H9 (cell line): ENCODE results near the gene WLS. TPM values are rescaled to one million over a fixed set of nuclear protein-coding genes. Genes with fewer than 3 reads are reported as not detected.

Experiments
- DNase-seq: peaks from one replicate; pipeline ENCODE4 v3.0.0-alpha.2; 2017
- H2AFZ ChIP-seq: one replicate; pipeline ENCODE4 v1.6.1; 2013; ENCODE audit warnings: mild to moderate bottlenecking, low read length, control low read depth, moderate library complexity
- H2AK5ac ChIP-seq: 2 replicates; pipeline ENCODE4 v1.6.1; 2013; ENCODE audit warnings: low read length, control low read depth, mixed read lengths; ENCODE audit not compliant: insufficient read length
- H2BK120ac ChIP-seq: one replicate; pipeline ENCODE4 v1.6.1; 2013; ENCODE audit warnings: low read depth, mild to moderate bottlenecking, low read length, control low read depth, inconsistent platforms; ENCODE audit not compliant: poor library complexity, severe bottlenecking
- H2BK12ac ChIP-seq: 2 replicates; pipeline ENCODE4 v1.6.1; 2013; ENCODE audit warnings: low read length, control low read depth, mixed read lengths, low read depth; ENCODE audit not compliant: insufficient read length
- H2BK15ac ChIP-seq: 2 replicates; pipeline ENCODE4 v1.6.1; 2013; ENCODE audit warnings: low read depth, low read length, control low read depth
- H2BK20ac ChIP-seq: one replicate; pipeline ENCODE4 v1.6.1; 2013; ENCODE audit warnings: low read depth, mild to moderate bottlenecking, low read length, control low read depth, inconsistent platforms; ENCODE audit not compliant: poor library complexity, severe bottlenecking
- H2BK5ac ChIP-seq: 2 replicates; pipeline ENCODE4 v1.6.1; 2013; ENCODE audit warnings: low read length, control low read depth, mixed read lengths; ENCODE audit not compliant: insufficient read length
- H3K14ac ChIP-seq: 2 replicates; pipeline ENCODE4 v1.6.1; 2013; ENCODE audit warnings: low read length, control low read depth; ENCODE audit not compliant: insufficient read depth
- H3K18ac ChIP-seq: 2 replicates; pipeline ENCODE4 v1.6.1; 2013; ENCODE audit warnings: low read depth, mild to moderate bottlenecking, mixed read lengths, low read length, control low read depth; ENCODE audit not compliant: insufficient read length
- H3K23ac ChIP-seq: 2 replicates; pipeline ENCODE4 v1.6.1; 2013; ENCODE audit warnings: low read length, control low read depth, mixed read lengths, low read depth; ENCODE audit not compliant: insufficient read length
- H3K23me2 ChIP-seq: 2 replicates; pipeline ENCODE4 v1.6.1; 2013; ENCODE audit warnings: low read depth, mild to moderate bottlenecking, mixed read lengths, low read length, control low read depth; ENCODE audit not compliant: insufficient read length, poor library complexity, severe bottlenecking
- H3K27ac ChIP-seq: 2 replicates; pipeline ENCODE4 v1.5.1; 2013; ENCODE audit warnings: low read length, control low read depth, mixed read lengths, low read depth; ENCODE audit not compliant: insufficient read length
- H3K27me3 ChIP-seq: 2 replicates; pipeline ENCODE4 v1.6.1; 2013; ENCODE audit warnings: low read length, control low read depth, inconsistent platforms; ENCODE audit not compliant: insufficient read depth
- H3K4ac ChIP-seq: 2 replicates; pipeline ENCODE4 v1.6.1; 2013; ENCODE audit warnings: low read depth, mild to moderate bottlenecking, control low read depth, inconsistent platforms, low read length, moderate library complexity
- H3K4me1 ChIP-seq: 2 replicates; pipeline ENCODE4 v1.6.1; 2013; ENCODE audit warnings: low read length, control low read depth, inconsistent platforms; ENCODE audit not compliant: insufficient read depth
- H3K4me2 ChIP-seq: 2 replicates; pipeline ENCODE4 v1.6.1; 2013; ENCODE audit warnings: low read length, control low read depth, mixed read lengths; ENCODE audit not compliant: insufficient read length, insufficient read depth
- H3K56ac ChIP-seq: 2 replicates; pipeline ENCODE4 v1.6.1; 2013; ENCODE audit warnings: low read depth, mild to moderate bottlenecking, mixed read lengths, low read length, control low read depth; ENCODE audit not compliant: insufficient read length
- H3K79me1 ChIP-seq: 2 replicates; pipeline ENCODE4 v1.6.1; 2013; ENCODE audit warnings: low read depth, mild to moderate bottlenecking, moderate library complexity, low read length, control low read depth, inconsistent platforms; ENCODE audit not compliant: insufficient read depth, poor library complexity, severe bottlenecking
- H3K79me2 ChIP-seq: 2 replicates; pipeline ENCODE4 v1.6.1; 2013; ENCODE audit warnings: low read length, control low read depth, inconsistent platforms; ENCODE audit not compliant: insufficient read depth
- H3K9ac ChIP-seq: 2 replicates; pipeline ENCODE4 v1.6.1; 2013; ENCODE audit warnings: low read length, control low read depth, mixed read lengths; ENCODE audit not compliant: insufficient read length; ENCODE audit errors: extremely low read depth
- H3K9me3 ChIP-seq: one replicate; pipeline ENCODE4 v1.6.1; 2013; ENCODE audit warnings: low read depth, low read length, inconsistent platforms; ENCODE audit not compliant: control insufficient read depth
- H3T11ph ChIP-seq: one replicate; pipeline ENCODE4 v1.6.1; 2013; ENCODE audit warnings: mild to moderate bottlenecking, low read length, control low read depth, inconsistent platforms
- H4K20me1 ChIP-seq: one replicate; pipeline ENCODE4 v1.6.1; 2013; ENCODE audit not compliant: control insufficient read depth, insufficient read length, insufficient read depth
- H4K5ac ChIP-seq: 2 replicates; pipeline ENCODE4 v1.6.1; 2013; ENCODE audit warnings: low read depth, mild to moderate bottlenecking, mixed read lengths, low read length, control low read depth; ENCODE audit not compliant: insufficient read length
- H4K8ac ChIP-seq: replicated peaks from 2 replicates; pipeline ENCODE4 v1.6.1; 2013; ENCODE audit warnings: low read length, control low read depth, mixed read lengths, low read depth; ENCODE audit not compliant: insufficient read length
- H4K91ac ChIP-seq: 2 replicates; pipeline ENCODE4 v1.6.1; 2013; ENCODE audit warnings: low read depth, mild to moderate bottlenecking, moderate library complexity, mixed read lengths, low read length, control low read depth; ENCODE audit not compliant: insufficient read length
- H3K27ac Mint-ChIP-seq, 3 experiments: 2 replicates in 2 of 3; 3 replicates in 1 of 3; pipeline ENCODE4 v1.8.0; 2020 to 2021; ENCODE audit warnings: mixed read lengths in 3 of 3, mild to moderate bottlenecking in 1 of 3, moderate library complexity in 1 of 3
- H3K27me3 Mint-ChIP-seq: 2 replicates; pipeline ENCODE4 v1.8.0; 2021; ENCODE audit warnings: low read depth, mild to moderate bottlenecking, moderate library complexity, mixed read lengths
- H3K36me3 Mint-ChIP-seq, 3 experiments: 2 replicates in 2 of 3; 3 replicates in 1 of 3; pipeline ENCODE4 v1.8.0; 2020 to 2021; ENCODE audit warnings: low read depth in 3 of 3, mixed read lengths in 3 of 3; ENCODE audit not compliant: insufficient read depth in 1 of 3
- H3K4me1 Mint-ChIP-seq, 2 experiments: 2 replicates each; pipeline ENCODE4 v1.8.0; 2020; ENCODE audit warnings: mixed read lengths in 2 of 2
- H3K4me3 Mint-ChIP-seq, 2 experiments: 2 replicates in 1 of 2; 3 replicates in 1 of 2; pipeline ENCODE4 v1.8.0; 2020 to 2021; ENCODE audit warnings: mild to moderate bottlenecking in 2 of 2, mixed read lengths in 2 of 2, moderate library complexity in 1 of 2
- H3K9me3 Mint-ChIP-seq, 2 experiments: 2 replicates in 1 of 2; 3 replicates in 1 of 2; pipeline ENCODE4 v1.8.0; 2020; ENCODE audit warnings: mild to moderate bottlenecking in 2 of 2, mixed read lengths in 2 of 2, moderate library complexity in 1 of 2
- CTCF ChIP-seq: fragments of 200-600 bp; sonication (generic); conservative IDR thresholded peaks from 3 replicates; pipeline ENCODE4 v1.8.0; 2021; ENCODE audit warnings: antibody characterized with exemption, mild to moderate bottlenecking
- WGBS: extraction: QIAGEN DNeasy Blood & Tissue Kit; methylation state at CpG from one replicate; pipeline ENCODE4 v1.1.7; 2013; ENCODE audit warnings: missing lambda C conversion rate, low lambda C conversion rate, mixed read lengths; ENCODE audit not compliant: insufficient read length; ENCODE audit errors: extremely low coverage; 5-methylcytosine and 5-hydroxymethylcytosine counted together
- total RNA-seq: library from RNA; stranded (reverse); gene quantifications from 2 replicates; pipeline ENCODE4 v1.2.1, GENCODE V29; 2021

Gene WLS
- total RNA-seq, 1 experiment from 2014 or later = 0.94 TPM

GRCh38 chr1:68132426-68133130, 99.7 kb downstream of the WLS start:
- Mint-ChIP-seq H3K4me3 (no peak overlapping the region), H3K27me3 (peaks cover 2% of the 10 kb centered on the region), H3K27ac (no peak overlapping the region), H3K36me3 (no peaks in the 10 kb centered on the region; a peak in 1 of 7 replicates), H3K9me3 (no peaks in the 10 kb centered on the region), H3K4me1 (peaks cover 5 to 8% of the 10 kb centered on the region in 2 experiments)
- H2BK15ac ChIP-seq = no peak overlapping the region
- H3K79me2 ChIP-seq = no peaks in the 10 kb centered on the region
- no peak overlapping the region for H3K23ac ChIP-seq
- H4K20me1 ChIP-seq = no peaks in the 10 kb centered on the region
- no peak overlapping the region for H4K91ac ChIP-seq
- H3K4ac ChIP-seq = no peak overlapping the region
- no peak overlapping the region for H2AK5ac ChIP-seq
- no peak overlapping the region for H3K18ac ChIP-seq
- no peak overlapping the region for H2BK120ac ChIP-seq
- H3K14ac ChIP-seq = no peak overlapping the region
- no CpG with 5 or more reads among the region's 8 CpGs for WGBS
- H2BK20ac ChIP-seq = no peak overlapping the region
- H3K27ac ChIP-seq = no peak overlapping the region
- H3K27me3 ChIP-seq = no peaks in the 10 kb centered on the region
- peaks cover 4% of the 10 kb centered on the region; the same call in 1 of the 2 replicates for H3K4me1 ChIP-seq
- no peak overlapping the region for H3T11ph ChIP-seq
- no peak overlapping the region for H2AFZ ChIP-seq
- no peak for DNase-seq
- H4K5ac ChIP-seq = no peak overlapping the region
- H2BK12ac ChIP-seq = no peak overlapping the region
- no peaks in the 10 kb centered on the region for H3K9me3 ChIP-seq
- no peak overlapping the region for H3K4me2 ChIP-seq
- H2BK5ac ChIP-seq = no peak overlapping the region
- no peaks in the 10 kb centered on the region for H3K23me2 ChIP-seq
- no peak overlapping the region for H3K9ac ChIP-seq
- no peak for TF ChIP-seq CTCF
- no peak overlapping the region for H4K8ac ChIP-seq
- no peaks in the 10 kb centered on the region for H3K79me1 ChIP-seq
- no peak overlapping the region for H3K56ac ChIP-seq
